HPDE6-E6E7 (cell line): Measurements from ENCODE around the gene BABAM2.

Experiments used
- DNase-seq: peaks from one replicate; pipeline ENCODE4 v3.0.0; 2011; ENCODE audit warnings: missing footprints; ENCODE audit errors: extremely low spot score

Gene BABAM2

GRCh38 chr2:28344756-28345373 is 454.3 kb downstream of the BABAM2 start:
- no peak for DNase-seq

GRCh38 chr2:28345619-28346018 is 455.1 kb downstream of the BABAM2 start:
- no peak for DNase-seq

DNA sequence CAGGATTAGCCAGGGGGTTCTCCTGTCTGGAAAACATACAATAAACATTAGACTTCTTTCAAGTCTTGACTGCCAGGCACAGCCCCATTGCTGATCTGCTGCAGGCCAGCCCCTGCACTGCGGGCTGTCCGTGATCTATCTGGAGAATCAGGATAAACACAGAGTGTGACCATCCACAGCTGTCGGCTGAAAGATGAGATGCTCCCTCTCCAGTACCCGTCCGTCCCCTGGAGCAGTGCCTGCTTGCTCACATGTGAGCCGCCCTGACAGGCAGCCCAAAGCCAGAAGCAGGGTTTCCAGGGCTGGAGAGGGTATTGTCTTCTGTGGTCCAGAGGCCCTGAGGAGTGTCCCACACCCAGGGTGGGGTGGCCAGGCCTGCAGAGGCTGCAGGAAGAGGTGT is 456.1 kb downstream of the BABAM2 start:
- DNase-seq: no peak

- no peak for DNase-seq
Observed at GRCh38 chr2:28347193-28347592, 456.7 kb downstream of the BABAM2 start.

- DNase-seq: no peak
Observed at GRCh38 chr2:28347596-28347995, 457.1 kb downstream of the BABAM2 start.

DNA sequence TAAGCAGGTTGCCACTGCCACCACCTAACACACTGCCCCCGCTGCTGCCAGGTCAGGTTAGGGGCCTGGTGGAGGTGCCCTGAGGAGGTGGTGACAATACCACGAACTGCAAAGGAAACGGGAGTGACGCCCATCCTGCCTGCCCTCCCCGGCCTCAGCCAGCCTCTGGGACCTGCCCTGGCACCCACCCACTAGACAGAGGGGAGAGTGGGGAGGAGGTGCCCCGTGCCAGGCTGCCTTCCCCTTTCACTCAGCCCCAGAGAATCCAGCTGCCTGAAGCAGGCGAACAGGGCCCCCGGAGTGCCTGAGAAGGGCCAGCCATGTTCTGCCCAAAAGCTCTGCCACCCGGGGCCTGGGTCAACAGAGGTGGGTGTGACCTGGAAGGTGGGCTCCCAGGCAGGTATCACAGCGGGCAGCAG is 457.6 kb downstream of the BABAM2 start:
- DNase-seq: no peak

GRCh38 chr2:28348921-28349320 is 458.4 kb downstream of the BABAM2 start:
- DNase-seq: no peak

DNA sequence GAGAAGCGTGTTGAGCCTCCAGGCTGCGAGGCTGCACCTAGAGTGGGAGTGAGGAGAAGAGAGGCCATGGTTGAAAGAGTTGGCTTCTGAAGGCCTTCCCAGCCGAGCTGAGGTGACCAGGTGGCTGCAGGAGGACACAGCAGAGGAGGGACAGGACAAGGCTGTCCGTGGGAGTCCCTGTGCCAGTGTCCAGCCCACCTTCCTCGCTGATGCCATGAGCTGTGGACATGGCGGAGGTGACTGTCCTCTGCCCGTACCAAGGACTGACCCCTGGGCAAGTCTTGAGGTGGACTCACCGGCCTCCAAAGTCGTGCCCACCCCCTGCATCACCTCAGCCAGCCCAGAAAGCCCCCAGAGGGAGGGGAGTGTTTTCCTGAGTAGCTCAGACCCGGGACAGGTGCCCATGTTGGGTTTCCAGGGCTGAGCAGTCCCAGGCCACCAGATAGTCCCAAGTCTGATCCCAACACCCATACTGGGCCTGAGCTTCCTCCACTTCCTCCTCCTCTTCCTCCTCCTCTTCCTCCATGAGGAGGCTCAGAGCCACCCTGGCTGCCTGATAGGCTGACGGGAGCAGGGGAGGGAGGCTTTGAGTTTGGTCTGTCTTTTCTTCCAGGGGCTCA is 459.1 kb downstream of the BABAM2 start:
- DNase-seq: no peak

- no peak for DNase-seq
Observed at GRCh38 chr2:28350196-28350595, 459.7 kb downstream of the BABAM2 start.

- no peak for DNase-seq
Observed at GRCh38 chr2:28350791-28351285, 460.3 kb downstream of the BABAM2 start.

GRCh38 chr2:28351621-28352020 is 461.1 kb downstream of the BABAM2 start:
- no peak for DNase-seq

GRCh38 chr2:28352104-28352503 is 461.6 kb downstream of the BABAM2 start:
- DNase-seq: no peak

DNA sequence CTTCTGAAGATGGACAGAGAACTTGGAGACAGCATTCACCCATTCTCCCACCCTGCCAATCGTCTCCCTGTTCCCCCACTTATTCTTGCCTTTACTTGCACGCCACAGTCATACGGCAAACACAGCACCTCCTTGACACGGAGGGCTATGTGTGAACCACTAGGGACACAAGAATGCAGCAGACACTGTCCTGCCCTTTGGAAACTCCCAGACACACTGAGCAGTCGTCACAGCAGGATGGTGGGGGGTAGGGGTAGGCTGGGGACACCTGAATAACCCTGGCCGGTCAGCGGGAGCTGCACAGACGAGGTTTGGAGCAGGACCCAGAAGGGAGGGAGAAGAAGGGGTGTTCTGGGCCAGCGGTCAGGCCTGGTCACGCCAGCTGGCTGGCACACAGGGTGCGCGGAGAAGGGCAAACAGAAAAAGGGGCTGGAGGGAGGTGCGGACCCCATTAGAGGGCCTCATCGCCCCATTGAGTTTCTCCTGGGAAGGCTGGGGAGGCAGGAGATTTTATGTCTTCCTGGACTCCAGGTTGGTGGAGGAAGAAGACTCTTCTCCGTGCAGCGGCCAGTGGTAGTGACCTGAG is 462.2 kb downstream of the BABAM2 start:
- DNase-seq: no peak

- no peak for DNase-seq
Observed at GRCh38 chr2:28354920-28355520, 464.5 kb downstream of the BABAM2 start.

DNA sequence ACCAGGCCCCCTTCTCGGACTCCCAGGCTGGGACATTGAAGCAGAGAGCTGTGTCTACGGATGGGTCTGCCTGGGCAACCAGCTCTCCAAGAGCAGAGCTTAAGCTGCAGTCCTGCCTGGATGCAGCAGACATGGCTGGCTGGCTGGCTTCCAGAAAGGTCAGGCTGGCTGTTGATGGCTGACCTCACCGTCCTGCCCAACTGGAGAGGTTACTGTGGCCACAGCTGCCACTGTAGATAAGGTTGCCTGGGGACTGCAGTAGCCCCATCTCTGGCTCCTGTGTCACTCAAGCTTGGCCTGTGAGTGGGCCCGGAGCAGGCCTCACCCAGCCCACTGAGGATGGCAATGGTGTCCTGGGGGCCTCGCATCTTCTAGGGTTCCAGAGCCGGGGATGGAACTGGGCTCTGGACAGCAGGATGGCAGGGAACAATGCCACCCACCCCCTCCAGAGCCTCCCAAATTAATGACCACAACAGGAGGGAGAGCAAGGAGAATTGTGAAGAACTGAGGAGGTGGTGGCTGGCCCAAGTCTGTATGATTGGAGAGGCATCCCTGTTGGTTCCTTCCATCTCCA is 465.1 kb downstream of the BABAM2 start:
- DNase-seq: no peak

DNA sequence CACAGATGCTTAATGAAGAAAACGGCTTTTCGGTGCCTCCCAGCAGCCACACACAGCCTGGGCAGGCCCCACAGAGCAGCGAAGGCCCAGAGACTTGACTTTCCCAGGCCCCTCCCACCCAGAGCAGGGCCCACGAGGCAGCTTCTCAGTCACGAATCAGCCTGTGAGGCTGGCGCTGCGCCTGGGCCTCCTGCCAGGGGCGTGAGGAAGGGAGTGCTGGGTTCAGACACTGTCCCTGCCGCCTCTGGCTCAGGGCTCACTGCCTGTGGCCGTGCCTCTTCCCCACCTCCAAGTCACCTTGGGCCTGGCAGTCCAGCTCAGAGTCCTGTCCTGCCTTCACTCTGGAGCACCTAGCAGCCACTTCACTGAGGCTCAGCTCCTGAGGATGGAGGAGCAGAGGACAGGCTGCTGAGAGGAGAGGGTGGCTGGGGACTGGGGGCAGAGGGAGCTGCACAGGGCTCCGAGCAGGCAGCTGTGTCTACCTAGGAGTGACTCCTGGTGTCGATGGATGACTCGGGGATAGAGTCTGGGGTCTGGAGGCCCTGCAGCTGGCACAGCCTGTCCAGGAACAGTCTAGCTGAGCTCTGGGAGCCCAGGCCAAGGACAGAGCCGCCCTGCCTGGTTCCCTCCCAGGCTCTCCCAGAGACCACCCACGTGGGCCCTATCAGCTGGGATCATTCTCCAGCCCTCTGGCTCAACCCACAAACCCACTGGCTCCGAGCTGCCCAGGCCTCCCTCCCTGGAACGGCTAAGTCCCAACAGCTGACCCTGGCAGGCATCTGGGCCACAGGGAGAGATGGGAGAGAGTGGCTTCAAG is 465.8 kb downstream of the BABAM2 start:
- DNase-seq: no peak

GRCh38 chr2:28357055-28357454 is 466.5 kb downstream of the BABAM2 start:
- no peak for DNase-seq

GRCh38 chr2:28357948-28358667 is 467.6 kb downstream of the BABAM2 start:
- no peak for DNase-seq

- no peak for DNase-seq
Observed at GRCh38 chr2:28358668-28359201, 468.2 kb downstream of the BABAM2 start.

GRCh38 chr2:28359222-28360057 is 468.9 kb downstream of the BABAM2 start:
- no peak for DNase-seq
